ENCODE data around the gene ARSB. TPM values are rescaled to one million over a fixed set of nuclear protein-coding genes. Genes with fewer than 3 reads are reported as not detected.
"Not testable (repeated sequence)": the region's sequence is repeated elsewhere in the genome, so short reads cannot be mapped to it uniquely, and the experiment has no call there.

ARSB gene
- total RNA-seq, 1 donor from 2014 or later = 19.3 TPM

DNA sequence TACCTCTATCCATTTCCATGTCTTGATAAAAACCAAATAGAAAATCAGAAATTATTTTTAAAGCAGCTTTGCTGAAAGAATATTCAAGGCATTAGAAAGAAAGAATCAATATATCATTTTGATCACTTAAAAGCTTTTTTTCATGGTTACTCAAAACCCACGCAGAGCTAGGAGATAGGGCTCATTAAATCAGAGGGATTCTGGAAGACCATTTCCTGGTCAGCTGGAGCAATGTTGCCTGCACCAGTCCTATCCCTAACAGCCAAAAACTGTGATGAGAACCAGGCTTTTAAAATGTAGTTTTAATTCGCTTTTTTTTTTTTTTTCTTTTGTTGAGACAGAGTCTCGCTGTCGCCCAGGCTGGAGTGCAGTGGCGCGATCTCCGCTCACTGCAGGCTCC, 72.3 kb downstream of the ARSB start:
- no peak for DNase-seq (ENCODE audit: low spot score)
- Mint-ChIP-seq H3K27ac (ENCODE audit: unreplicated experiment) (no peak overlapping the region), H3K4me3 (ENCODE audit: unreplicated experiment) (no peak overlapping the region), H3K27me3 (ENCODE audit: unreplicated experiment) (peaks cover 2% of the 10 kb centered on the region), H3K4me1 (ENCODE audit: unreplicated experiment) (peaks cover 40% of the 10 kb centered on the region), H3K36me3 (ENCODE audit: low read depth, unreplicated experiment) (no peaks in the 10 kb centered on the region), H3K9me3 (ENCODE audit: unreplicated experiment) (no peaks in the 10 kb centered on the region)
- TF ChIP-seq, protein P1, sequence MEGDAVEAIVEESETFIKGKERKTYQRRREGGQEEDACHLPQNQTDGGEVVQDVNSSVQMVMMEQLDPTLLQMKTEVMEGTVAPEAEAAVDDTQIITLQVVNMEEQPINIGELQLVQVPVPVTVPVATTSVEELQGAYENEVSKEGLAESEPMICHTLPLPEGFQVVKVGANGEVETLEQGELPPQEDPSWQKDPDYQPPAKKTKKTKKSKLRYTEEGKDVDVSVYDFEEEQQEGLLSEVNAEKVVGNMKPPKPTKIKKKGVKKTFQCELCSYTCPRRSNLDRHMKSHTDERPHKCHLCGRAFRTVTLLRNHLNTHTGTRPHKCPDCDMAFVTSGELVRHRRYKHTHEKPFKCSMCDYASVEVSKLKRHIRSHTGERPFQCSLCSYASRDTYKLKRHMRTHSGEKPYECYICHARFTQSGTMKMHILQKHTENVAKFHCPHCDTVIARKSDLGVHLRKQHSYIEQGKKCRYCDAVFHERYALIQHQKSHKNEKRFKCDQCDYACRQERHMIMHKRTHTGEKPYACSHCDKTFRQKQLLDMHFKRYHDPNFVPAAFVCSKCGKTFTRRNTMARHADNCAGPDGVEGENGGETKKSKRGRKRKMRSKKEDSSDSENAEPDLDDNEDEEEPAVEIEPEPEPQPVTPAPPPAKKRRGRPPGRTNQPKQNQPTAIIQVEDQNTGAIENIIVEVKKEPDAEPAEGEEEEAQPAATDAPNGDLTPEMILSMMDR (IDR thresholded peaks at IDR 0.05; ENCODE audit: unreplicated experiment) = no peak

DNA sequence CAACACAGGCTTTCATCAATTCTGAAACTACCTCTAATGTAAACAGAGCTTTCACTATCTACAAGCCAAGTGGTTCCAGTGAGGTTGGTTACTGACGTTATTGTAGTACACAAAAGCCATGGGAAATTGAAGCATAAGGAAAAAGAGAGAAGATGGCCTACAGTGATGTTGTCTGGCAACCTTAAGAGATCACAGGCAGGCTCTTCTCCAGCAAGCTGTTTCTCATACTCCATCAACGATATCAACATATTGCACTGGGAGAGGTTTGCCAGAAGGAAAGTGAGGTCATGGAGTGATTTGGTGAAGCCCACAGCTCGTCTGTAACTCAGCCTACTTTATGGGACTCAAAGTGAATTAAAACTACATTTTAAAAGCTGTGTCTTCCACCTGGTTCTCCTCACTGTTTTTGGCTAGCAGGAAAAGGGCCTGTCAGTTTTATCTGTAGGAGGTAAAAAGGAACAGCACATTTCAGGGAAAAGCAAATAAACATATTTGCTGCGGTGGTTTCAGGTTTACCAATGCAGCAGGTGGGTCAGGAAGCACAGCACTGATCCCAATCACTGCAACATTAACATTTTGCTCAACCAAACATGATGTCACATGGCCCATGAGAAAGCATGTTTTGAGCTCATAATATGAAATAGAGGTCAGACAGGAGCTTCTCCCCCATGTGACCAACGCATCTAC, 72.9 kb downstream of the ARSB start:
- no peak for DNase-seq (ENCODE audit: low spot score)
- no peaks in the 10 kb centered on the region for H3K9me3 Mint-ChIP-seq (ENCODE audit: unreplicated experiment)
- no peaks in the 10 kb centered on the region for H3K36me3 Mint-ChIP-seq (ENCODE audit: low read depth, unreplicated experiment)
- H3K27ac Mint-ChIP-seq (ENCODE audit: unreplicated experiment) = no peak overlapping the region
- no peak overlapping the region for H3K4me3 Mint-ChIP-seq (ENCODE audit: unreplicated experiment)
- H3K4me1 Mint-ChIP-seq (ENCODE audit: unreplicated experiment) = peaks cover 46% of the 10 kb centered on the region
- TF ChIP-seq, protein P1 (IDR thresholded peaks at IDR 0.05; ENCODE audit: unreplicated experiment) = no peak
- peaks cover 2% of the 10 kb centered on the region for H3K27me3 Mint-ChIP-seq (ENCODE audit: unreplicated experiment)

DNA sequence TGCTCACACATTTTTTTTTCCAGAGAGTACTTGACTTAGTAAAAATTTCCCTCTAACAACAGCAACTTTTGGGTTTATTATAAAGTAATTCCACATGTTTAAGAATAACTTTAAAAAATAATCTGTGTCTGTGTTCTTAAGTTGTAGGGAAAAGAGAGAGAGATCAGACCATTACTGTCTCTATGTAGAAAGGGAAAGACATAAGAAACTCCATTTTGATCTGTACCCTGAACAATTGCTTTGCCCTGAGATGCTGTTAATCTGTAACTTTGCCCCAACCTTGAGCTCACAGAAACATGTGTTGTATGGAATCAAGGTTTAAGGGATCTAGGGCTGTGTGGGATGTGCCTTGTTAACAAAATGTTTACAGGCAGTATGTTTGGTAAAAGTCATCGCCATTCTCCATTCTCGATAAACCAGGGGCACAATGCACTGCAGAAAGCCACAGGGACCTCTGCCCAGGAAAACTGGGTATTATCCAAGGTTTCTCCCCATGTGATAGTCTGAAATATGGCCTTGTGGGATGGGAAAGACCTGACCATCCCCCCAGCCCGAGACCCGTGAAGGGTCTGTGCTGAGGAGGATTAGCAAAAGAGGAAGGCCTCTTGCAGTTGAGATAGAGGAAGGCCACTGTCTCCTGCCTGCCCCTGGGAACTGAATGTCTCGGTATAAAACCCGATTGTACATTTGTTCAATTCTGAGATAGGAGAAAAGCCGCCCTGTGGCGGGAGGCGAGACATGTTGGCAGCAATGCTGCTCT, 75.7 kb downstream of the ARSB start:
- not testable (repeated sequence) for H3K9me3 Mint-ChIP-seq (ENCODE audit: unreplicated experiment); H3K4me3 Mint-ChIP-seq (ENCODE audit: unreplicated experiment); H3K27me3 Mint-ChIP-seq (ENCODE audit: unreplicated experiment); DNase-seq (ENCODE audit: low spot score); H3K36me3 Mint-ChIP-seq (ENCODE audit: low read depth, unreplicated experiment)
- H3K27ac Mint-ChIP-seq (ENCODE audit: unreplicated experiment) = peak overlapping the region; percentile 31
- H3K4me1 Mint-ChIP-seq (ENCODE audit: unreplicated experiment) = peaks cover 54% of the 10 kb centered on the region

DNA sequence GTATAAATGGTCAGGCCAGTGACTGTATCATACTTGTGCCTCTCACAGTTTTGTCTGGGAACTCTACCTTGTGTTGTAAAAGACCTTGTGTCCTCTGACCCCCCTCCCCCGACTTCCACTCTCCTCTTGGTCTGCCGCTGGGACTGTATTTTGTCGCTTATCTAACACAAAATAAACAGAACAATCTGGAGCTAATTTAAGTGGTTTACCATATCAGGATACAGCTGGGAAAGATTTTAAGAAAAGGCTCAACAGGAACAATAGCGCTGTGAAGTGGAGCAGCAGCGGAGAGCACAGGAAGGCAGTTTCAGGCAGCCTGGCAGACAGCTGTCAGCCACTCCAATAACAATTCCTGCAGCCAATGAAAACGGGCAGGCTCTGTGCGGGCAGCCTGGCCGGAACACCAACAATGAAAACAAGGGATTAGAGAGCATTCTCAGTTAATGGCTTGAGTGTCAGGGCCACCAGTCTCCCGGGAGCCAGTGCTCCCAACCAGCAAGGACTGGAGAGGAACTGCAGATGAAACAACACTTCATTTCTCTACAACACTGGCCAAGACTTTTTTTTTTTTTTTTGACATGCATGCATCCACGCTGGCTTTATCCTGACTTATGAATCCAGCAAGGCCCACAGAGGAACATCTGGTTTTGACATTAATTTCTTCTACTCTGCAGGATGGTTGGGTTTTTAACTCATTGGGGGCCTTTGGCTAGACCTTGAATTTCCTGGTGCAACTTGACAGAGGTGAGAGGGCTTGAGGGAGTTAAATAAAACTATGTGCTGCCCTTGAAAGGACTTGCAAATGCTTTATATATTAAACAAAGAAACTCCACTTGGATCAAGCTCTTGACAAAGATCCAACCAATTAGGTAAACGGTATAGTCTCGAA, 76.7 kb downstream of the ARSB start:
- Mint-ChIP-seq H3K4me3 (ENCODE audit: unreplicated experiment) (peak overlapping the region; percentile 77), H3K27ac (ENCODE audit: unreplicated experiment) (peak overlapping the region; percentile 91), H3K4me1 (ENCODE audit: unreplicated experiment) (peaks cover 54% of the 10 kb centered on the region), H3K27me3 (ENCODE audit: unreplicated experiment) (peaks cover 6% of the 10 kb centered on the region), H3K9me3 (ENCODE audit: unreplicated experiment) (no peaks in the 10 kb centered on the region), H3K36me3 (ENCODE audit: low read depth, unreplicated experiment) (no peaks in the 10 kb centered on the region)
- TF ChIP-seq, protein P1 (IDR thresholded peaks at IDR 0.05; ENCODE audit: unreplicated experiment) = no peak
- peak; percentile 65 for DNase-seq (ENCODE audit: low spot score)

DNA sequence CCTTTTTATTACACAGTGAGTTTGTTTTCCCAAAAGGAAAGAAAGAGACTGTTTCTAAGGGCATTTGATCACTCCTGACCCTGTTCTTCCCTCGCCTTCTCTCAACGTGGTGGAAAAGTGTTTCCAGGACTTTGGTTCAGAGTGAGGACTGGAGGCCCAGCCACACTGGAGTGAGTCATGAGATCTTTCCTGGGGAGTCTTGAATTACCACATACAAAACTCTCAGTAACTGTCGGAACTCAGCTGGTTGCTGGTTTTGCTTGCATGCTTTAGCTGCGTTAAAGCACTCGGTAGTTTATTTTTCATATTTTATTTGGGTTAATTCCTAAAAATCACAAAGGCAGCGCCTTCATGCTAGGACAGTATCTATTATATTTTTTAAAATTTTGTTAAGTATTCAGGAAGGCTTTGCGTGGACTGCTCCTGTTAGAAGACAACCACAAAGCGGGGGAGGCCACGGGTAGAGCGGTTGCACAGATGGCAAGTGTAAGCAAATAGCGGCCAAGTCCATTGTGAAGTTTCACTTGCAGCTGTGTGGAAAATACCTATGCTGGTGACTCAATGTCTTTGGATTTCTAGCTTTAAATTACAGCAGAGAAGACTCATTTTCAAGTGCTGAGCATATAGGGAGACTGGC, 77.7 kb downstream of the ARSB start:
- peaks cover 6% of the 10 kb centered on the region for H3K27me3 Mint-ChIP-seq (ENCODE audit: unreplicated experiment)
- peak overlapping the region; percentile 91 for H3K27ac Mint-ChIP-seq (ENCODE audit: unreplicated experiment)

More for the DNA sequence above, 77.7 kb downstream of the ARSB start:
- no peak for DNase-seq (ENCODE audit: low spot score)
- TF ChIP-seq, protein P1 (IDR thresholded peaks at IDR 0.05; ENCODE audit: unreplicated experiment) = no peak
- H3K36me3 Mint-ChIP-seq (ENCODE audit: low read depth, unreplicated experiment) = no peaks in the 10 kb centered on the region
- no peak overlapping the region for H3K4me3 Mint-ChIP-seq (ENCODE audit: unreplicated experiment)
- no peaks in the 10 kb centered on the region for H3K9me3 Mint-ChIP-seq (ENCODE audit: unreplicated experiment)
- peaks cover 54% of the 10 kb centered on the region for H3K4me1 Mint-ChIP-seq (ENCODE audit: unreplicated experiment)
